SK-N-MC (cell line): ENCODE data around the gene IFNAR1.

Experiments
- EZH2 ChIP-seq: fragments of 200-600 bp; sonication (generic); IDR thresholded peaks from one replicate; pipeline ENCODE4 v1.6.1; 2017; ENCODE audit warnings: antibody characterized with exemption
- FOXP2 ChIP-seq: optimal IDR thresholded peaks from 2 replicates; pipeline ENCODE3; 2011; ENCODE audit warnings: mild to moderate bottlenecking, moderate library complexity; ENCODE audit not compliant: insufficient read depth; ENCODE audit errors: extremely low read length, control extremely low read depth
- POLR2AphosphoS5 ChIP-seq: IDR thresholded peaks from 2 replicates; pipeline ENCODE4 v1.6.1; 2012; ENCODE audit warnings: mild to moderate bottlenecking, low read depth, low read length, borderline replicate concordance

DNA sequence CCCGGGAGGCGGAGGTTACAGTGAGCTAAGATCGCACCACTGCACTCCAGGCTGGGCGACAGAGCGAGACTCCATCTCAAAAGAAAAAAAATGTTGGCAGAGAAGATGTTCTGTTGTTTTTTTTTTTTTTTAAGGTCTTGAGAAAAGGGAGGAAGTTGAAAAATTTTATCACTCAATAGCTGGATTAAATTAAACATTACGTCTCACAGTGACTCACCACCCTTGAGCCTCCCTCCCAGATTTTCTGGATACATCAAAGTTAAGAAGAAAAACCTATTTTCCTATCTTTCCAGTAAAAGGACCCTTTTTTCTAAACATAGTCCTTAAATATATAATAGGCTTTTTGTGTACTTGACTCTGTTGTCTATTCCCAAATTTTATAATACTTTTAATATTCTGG lies 35.5 kb downstream of the IFNAR1 start:
- no peak for TF ChIP-seq EZH2
- no peak for TF ChIP-seq POLR2AphosphoS5
- TF ChIP-seq FOXP2, result no peak
